K562 (cell line): ENCODE measurements around the gene OR13G1. TPM values are rescaled to one million over a fixed set of nuclear protein-coding genes. Genes with fewer than 3 reads are reported as not detected.

ENCODE experiments used
- ATAC-seq: fragments of 200-7000 bp; cut with Tn5 transposase; 3 replicates; pipeline ENCODE4 v1.9.1; 2020; ENCODE audit warnings: moderate library complexity
- BruUV-seq: library from RNA; stranded (reverse); fragments of 400-500 nt; replicated peaks from 2 replicates; lab custom pipeline; 2021; lab: Mats Ljungman, UMichigan
- CTCF ChIA-PET: fragments of 300-600 bp; formaldehyde crosslinking; extraction: SDS; loops from one replicate; lab custom pipeline; 2021; ENCODE audit warnings: low intra/inter-chr PET ratio; lab: Yijun Ruan, JAX
- POLR2A ChIA-PET: fragments of 300-600, 350-650 bp; sonication (Branson Sonifier 250); formaldehyde crosslinking; extraction: SDS; loops from one replicate; lab custom pipeline; 2021; ENCODE audit warnings: antibody characterized with exemption, inconsistent platforms; lab: Yijun Ruan, JAX
- DNase-seq, 4 experiments: peaks; one replicate each; pipeline versions ENCODE4 v3.0.0 to v3.0.0-alpha.2; 2011 to 2018; ENCODE audit warnings: low spot score in 3 of 4, mixed read lengths in 3 of 4; ENCODE audit errors: extremely low read depth in 1 of 4
- FAIRE-seq: peaks from 2 replicates; lab custom pipeline; 2011; peaks lifted over from hg19 to GRCh38; lab: Jason Lieb, UNC
- H2AFZ ChIP-seq: 2 replicates; pipeline ENCODE4 v1.6.0; 2011; ENCODE audit warnings: low read depth, low read length, control low read depth, inconsistent platforms
- H3K27ac ChIP-seq: fragments of 200-600 bp; 3 replicates; pipeline ENCODE4 v1.8.0; 2011; ENCODE audit warnings: low read depth, mild to moderate bottlenecking, control low read depth, inconsistent platforms, low read length, moderate library complexity, mixed read lengths; ENCODE audit errors: extremely low read depth
- H3K27me3 ChIP-seq, 2 experiments: fragments of 300-600 bp in 1 of 2; 2 replicates in 1 of 2; 3 replicates in 1 of 2; pipeline versions ENCODE4 v1.6.0 to v1.8.0; 2011; ENCODE audit warnings: inconsistent platforms in 2 of 2, low read length in 2 of 2, mild to moderate bottlenecking in 1 of 2, mixed read lengths in 1 of 2, moderate library complexity in 1 of 2; ENCODE audit not compliant: control insufficient read depth in 2 of 2, insufficient read depth in 2 of 2
- H3K36me3 ChIP-seq: fragments of 300-600 bp; 3 replicates; pipeline ENCODE4 v1.8.0; 2011; ENCODE audit warnings: mild to moderate bottlenecking, low read length, inconsistent platforms; ENCODE audit not compliant: control insufficient read depth, insufficient read depth
- H3K4me1 ChIP-seq, 2 experiments: fragments of 200-600 bp in 1 of 2; replicated peaks in 1 of 2; 2 replicates in 1 of 2; 3 replicates in 1 of 2; pipeline versions ENCODE4 v1.5.1 to v1.8.0; 2011; ENCODE audit warnings: inconsistent platforms in 2 of 2, low read length in 2 of 2, mild to moderate bottlenecking in 1 of 2, mixed read lengths in 1 of 2, moderate library complexity in 1 of 2; ENCODE audit not compliant: control insufficient read depth in 2 of 2, insufficient read depth in 2 of 2
- H3K4me2 ChIP-seq: 2 replicates; pipeline ENCODE4 v1.6.1; 2011; ENCODE audit warnings: low read length, control low read depth, inconsistent platforms, mixed read lengths; ENCODE audit not compliant: insufficient read depth
- H3K4me3 ChIP-seq: fragments of 200-600 bp; sonication (generic), shearing (Covaris generic); 2 replicates; pipeline ENCODE4 v1.5.1; 2016; ENCODE audit warnings: control low read depth, inconsistent platforms
- H3K79me2 ChIP-seq: fragments of 200-600 bp; 3 replicates; pipeline ENCODE4 v1.8.0; 2011; ENCODE audit warnings: low read length, inconsistent platforms; ENCODE audit not compliant: control insufficient read depth, insufficient read depth
- H3K9ac ChIP-seq, 2 experiments: 2 replicates each; pipeline versions ENCODE4 v1.6.0 to v1.6.1; 2011; ENCODE audit warnings: low read depth in 2 of 2, low read length in 2 of 2, control low read depth in 1 of 2, inconsistent platforms in 1 of 2, mild to moderate bottlenecking in 1 of 2, mixed read lengths in 1 of 2; ENCODE audit not compliant: insufficient read depth in 1 of 2
- H3K9me1 ChIP-seq: one replicate; pipeline ENCODE4 v1.6.0; 2011; ENCODE audit warnings: inconsistent platforms, mild to moderate bottlenecking, low read length, moderate library complexity; ENCODE audit not compliant: control insufficient read depth, insufficient read depth
- H3K9me3 ChIP-seq: replicated peaks from 2 replicates; pipeline ENCODE4 v1.5.1; 2011; ENCODE audit warnings: low read depth, low read length, inconsistent platforms; ENCODE audit not compliant: control insufficient read depth, insufficient read depth
- H4K20me1 ChIP-seq: replicated peaks from 2 replicates; pipeline ENCODE4 v1.6.1; 2011; ENCODE audit warnings: low read length, inconsistent platforms, mixed read lengths; ENCODE audit not compliant: control insufficient read depth, insufficient read depth
- CBX3 ChIP-seq, 2 experiments: IDR thresholded peaks; 1 replicate in 1 of 2; 2 replicates in 1 of 2; pipeline ENCODE4 v1.6.1; 2012; ENCODE audit warnings: inconsistent platforms in 2 of 2, low read length in 2 of 2, borderline replicate concordance in 1 of 2, control low read depth in 1 of 2
- CUX1 ChIP-seq: fragments of 200-800 bp; sonication (Bioruptor generic); IDR thresholded peaks from 2 replicates; pipeline ENCODE4 v1.6.1; 2016; ENCODE audit warnings: missing genetic modification characterization, missing compliant biosample characterization
- EP300 ChIP-seq: IDR thresholded peaks from 2 replicates; pipeline ENCODE4 v1.6.1; 2012; ENCODE audit warnings: low read length, improper control_type of control experiment
- HMGN3 ChIP-seq: IDR thresholded peaks from 2 replicates; pipeline ENCODE4 v1.6.1; 2011; ENCODE audit warnings: borderline replicate concordance, low read depth, mild to moderate bottlenecking, mixed read lengths, low read length; ENCODE audit not compliant: insufficient read length; ENCODE audit errors: extremely low read depth
- SIX5 ChIP-seq, 2 experiments: IDR thresholded peaks; 2 replicates each; pipeline ENCODE4 v1.6.1; 2011; ENCODE audit warnings: low read length in 2 of 2, borderline replicate concordance in 1 of 2, low read depth in 1 of 2, mild to moderate bottlenecking in 1 of 2, moderate library complexity in 1 of 2; ENCODE audit not compliant: insufficient read depth in 1 of 2
- SMARCC2 ChIP-seq: fragments of 450-650 bp; IDR thresholded peaks from 2 replicates; pipeline ENCODE4 v1.6.1; 2017; ENCODE audit warnings: antibody characterized with exemption, moderate library complexity, mild to moderate bottlenecking, low read depth
- TCF3 ChIP-seq: sonication (generic); formaldehyde crosslinking; IDR thresholded peaks from 2 replicates; pipeline ENCODE4 v1.4.0; 2020; ENCODE audit warnings: mild to moderate bottlenecking, missing genetic modification reagents
- THAP12 ChIP-seq: fragments of 250-450 bp; sonication (Bioruptor Pico); IDR thresholded peaks from 2 replicates; pipeline ENCODE4 v1.9.0; 2021; ENCODE audit warnings: mild to moderate bottlenecking, inconsistent platforms
- ZKSCAN1 ChIP-seq: fragments of 150-350 bp; IDR thresholded peaks from 2 replicates; pipeline ENCODE4 v1.6.1; 2016; ENCODE audit warnings: low read depth, low read length
- ZSCAN32 ChIP-seq: fragments of 450-650 bp; formaldehyde crosslinking; IDR thresholded peaks from 2 replicates; pipeline ENCODE4 v1.4.0; 2020; ENCODE audit warnings: mild to moderate bottlenecking, moderate library complexity
- WGBS: fragments of 100-300 bp; shearing (Covaris generic); methylation state at CpG from one replicate; pipeline ENCODE4 v1.1.6; 2016; ENCODE audit warnings: low coverage, mixed read lengths; ENCODE audit not compliant: insufficient coverage; ENCODE audit errors: missing lambda C conversion rate; 5-methylcytosine and 5-hydroxymethylcytosine counted together
- in situ Hi-C: fragments of 300-500 bp; cut with MboI; formaldehyde crosslinking; loops from 4 replicates; pipeline ENCODE4 v1.15.0; 2018; ENCODE audit warnings: inconsistent platforms, mixed read lengths
- intact Hi-C: fragments of 100-400 bp; cut with micrococcal nuclease; formaldehyde crosslinking; loops from 2 replicates; pipeline ENCODE4 v1.14.2; 2022
- polyA plus RNA-seq, 8 experiments: library from polyadenylated mRNA; depleted of rRNA in 4 of 8; stranded (reverse) in 5 of 8; unstranded in 3 of 8; fragments of >200 nt; fragmentation: Nextera tagmentation in 2 of 8; fragmentation: Illumina TruSeq in 1 of 8; extraction: Ambion mirVana in 2 of 8; extraction: Trizol in 1 of 8; gene quantifications; 2 replicates each; pipeline versions ENCODE4 v1.2.1 to v1.2.3, GENCODE V29; 2011 to 2014; ENCODE audit warnings: inconsistent platforms in 1 of 8, missing spikeins in 1 of 8
- total RNA-seq, 7 experiments: library from RNA; depleted of rRNA in 6 of 7; stranded (reverse); fragments of >200 nt in 6 of 7; fragmentation: Illumina TruSeq in 2 of 7; extraction: Trizol in 2 of 7; gene quantifications; 2 replicates each; pipeline versions ENCODE4 v1.2.1 to v1.2.3, GENCODE V29; 2011 to 2021; ENCODE audit warnings: low replicate concordance in 1 of 7

The OR13G1 gene
- total and polyA plus RNA-seq, 9 of the 15 experiments (the other 6 are each of a cell fraction or from before 2014, with no cell fraction given), result not detected

- H3K9me3 ChIP-seq, result peaks cover 6% of the 10 kb centered on the region
- no TSS peak for BruUV-seq
- DNase-seq (no peak), FAIRE-seq (no peak), ATAC-seq (no peak)
- H2AFZ ChIP-seq, result no peak overlapping the region
- H3K4me2 ChIP-seq, result no peak overlapping the region
- H3K27me3 ChIP-seq, result no peaks in the 10 kb centered on the region
- no peak overlapping the region for H3K9ac ChIP-seq
- no peak overlapping the region for H3K4me3 ChIP-seq
- H3K36me3 ChIP-seq, result no peaks in the 10 kb centered on the region
- intact Hi-C loops, result no loop called here
- H3K9me1 ChIP-seq, result no peaks in the 10 kb centered on the region
- POLR2A ChIA-PET, result no interaction called here
- H3K4me1 ChIP-seq, result no peaks in the 10 kb centered on the region
- H3K27ac ChIP-seq, result no peak overlapping the region
- H3K79me2 ChIP-seq, result no peaks in the 10 kb centered on the region
- CTCF ChIA-PET, result no interaction called here
- 0% methylated on average over 1 of the region's 1 CpG for WGBS
- in situ Hi-C loops, result no loop called here
- H4K20me1 ChIP-seq, result no peaks in the 10 kb centered on the region
- TF ChIP-seq SIX5 (IDR thresholded peaks at IDR 0.05; ENCODE audit: borderline replicate concordance in 1 of 2, insufficient read depth in 1 of 2, low read depth in 1 of 2, low read length in 2 of 2) (no peak), CBX3 (IDR thresholded peaks at IDR 0.05; ENCODE audit: borderline replicate concordance in 1 of 2, low read length in 2 of 2) (no peak), HMGN3 (no peak), ZKSCAN1 (no peak), ZSCAN32 (CRISPR knock-in tag) (no peak), SMARCC2 (no peak), EP300 (no peak), CUX1 (CRISPR knock-in tag) (no peak), TCF3 (CRISPR knock-in tag) (no peak), THAP12 (CRISPR knock-in tag) (no peak)
Measured at GRCh38 chr1:247701338-247701737, 21.8 kb upstream of the OR13G1 start.
